Large intestine (tissue), 3 donors: ENCODE data around the gene THSD7A. TPM values are rescaled to one million over a fixed set of nuclear protein-coding genes. Genes with fewer than 3 reads are reported as not detected.

ENCODE experiments used
- DNase-seq, 2 donors: peaks; one replicate each; pipeline versions ENCODE4 v3.0.0 to v3.0.0-alpha.2; 2013
- H3K27ac ChIP-seq: one replicate; pipeline ENCODE4 v1.5.1; 2013; ENCODE audit warnings: low read length
- H3K27me3 ChIP-seq: 2 replicates; pipeline ENCODE4 v1.6.1; 2013; ENCODE audit warnings: low read length; ENCODE audit not compliant: control insufficient read depth, insufficient read depth
- H3K36me3 ChIP-seq: 2 replicates; pipeline ENCODE4 v1.6.1; 2013; ENCODE audit warnings: low read length; ENCODE audit not compliant: control insufficient read depth, insufficient read depth
- H3K4me1 ChIP-seq: one replicate; pipeline ENCODE4 v1.6.1; 2013; ENCODE audit warnings: low read length; ENCODE audit not compliant: control insufficient read depth, insufficient read depth
- H3K4me3 ChIP-seq: one replicate; pipeline ENCODE4 v1.5.1; 2013; ENCODE audit warnings: low read length
- H3K9me3 ChIP-seq: one replicate; pipeline ENCODE4 v1.6.1; 2013; ENCODE audit warnings: mild to moderate bottlenecking, low read depth, low read length, moderate library complexity; ENCODE audit not compliant: control insufficient read depth
- WGBS: methylation state at CpG from one replicate; pipeline ENCODE4 v1.1.5; 2013; ENCODE audit warnings: low lambda C conversion rate; ENCODE audit not compliant: insufficient coverage; 5-methylcytosine and 5-hydroxymethylcytosine counted together
- polyA plus RNA-seq: library from polyadenylated mRNA; unstranded; fragments of 120-200 nt; gene quantifications from one replicate; pipeline ENCODE4 v1.2.1, GENCODE V29; 2013

THSD7A gene
- polyA plus RNA-seq, 1 donor = 3.7 TPM

DNA sequence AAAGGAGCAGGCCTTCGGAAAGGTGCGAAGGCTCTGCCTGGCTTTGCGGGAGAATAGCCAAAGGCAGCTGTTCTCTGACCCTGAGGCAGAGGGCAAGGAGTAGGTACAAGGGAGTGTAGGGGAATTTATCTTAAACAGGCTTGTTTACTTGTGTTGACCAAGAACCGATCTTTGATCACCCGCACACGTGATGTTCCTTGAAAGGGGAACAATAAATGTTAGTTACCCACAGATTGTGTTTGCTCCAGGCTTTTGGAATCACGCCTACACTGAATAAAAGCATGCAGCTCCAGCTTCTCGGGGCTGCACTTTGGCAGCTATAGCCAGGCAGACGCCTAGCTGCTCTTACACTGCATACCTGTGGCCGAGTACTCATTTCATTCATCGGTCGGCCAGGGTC lies 437.6 kb downstream of the THSD7A start:
- Histone ChIP-seq H3K27ac (no peak overlapping the region), H3K9me3 (peaks cover 7% of the 10 kb centered on the region), H3K27me3 (no peaks in the 10 kb centered on the region), H3K4me1 (no peaks in the 10 kb centered on the region), H3K4me3 (no peak overlapping the region), H3K36me3 (peaks cover 8% of the 10 kb centered on the region)
- peak; percentile 34 to 68 for DNase-seq
- 62% methylated on average over 2 of the region's 12 CpGs for WGBS

DNA sequence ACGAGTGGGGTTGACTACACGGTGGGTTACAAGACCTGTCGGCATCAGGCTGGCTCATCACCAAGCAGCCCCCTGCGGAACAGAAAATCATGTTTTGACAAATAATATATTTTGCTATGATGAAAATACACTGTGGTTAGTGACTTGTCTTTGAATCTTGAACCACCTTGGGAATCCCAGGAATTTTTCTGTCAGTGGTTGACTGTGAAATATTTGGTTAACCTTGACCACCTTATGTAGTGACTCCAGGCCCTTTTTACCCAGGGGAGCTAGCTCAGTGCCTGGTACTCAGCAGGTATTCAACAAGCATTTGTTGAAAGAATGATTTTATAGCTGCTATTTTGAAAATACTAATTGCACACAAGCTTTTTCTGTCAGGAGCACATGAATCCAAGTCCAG lies 452.4 kb downstream of the THSD7A start:
- no peaks in the 10 kb centered on the region for H3K27me3 ChIP-seq
- no peak overlapping the region for H3K4me3 ChIP-seq
- H3K36me3 ChIP-seq = no peaks in the 10 kb centered on the region
- DNase-seq = no peak
- no CpG with 5 or more reads among the region's 4 CpGs for WGBS
- no peaks in the 10 kb centered on the region for H3K4me1 ChIP-seq
- no peak overlapping the region for H3K27ac ChIP-seq
- no peaks in the 10 kb centered on the region for H3K9me3 ChIP-seq

DNA sequence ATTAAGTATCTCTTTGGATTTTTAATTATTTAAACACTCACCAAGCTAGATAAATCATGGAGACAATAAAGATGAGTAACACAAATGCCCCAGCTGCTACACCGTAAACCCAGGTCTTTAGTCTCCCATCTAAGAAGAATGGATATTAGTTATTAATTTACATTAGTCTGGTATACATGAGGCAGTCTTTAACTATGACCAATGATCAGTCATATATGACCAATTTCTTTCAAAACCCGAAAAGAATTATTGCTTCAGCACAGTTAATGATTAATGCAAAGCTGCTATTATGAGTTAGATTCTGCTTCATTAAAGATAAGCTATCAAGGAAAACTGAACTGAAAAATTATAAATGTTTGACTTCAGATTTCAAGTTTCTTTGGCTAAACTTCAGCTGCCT lies 455.5 kb downstream of the THSD7A start:
- Histone ChIP-seq H3K36me3 (no peaks in the 10 kb centered on the region), H3K4me1 (no peaks in the 10 kb centered on the region), H3K4me3 (no peak overlapping the region), H3K9me3 (no peaks in the 10 kb centered on the region), H3K27ac (no peak overlapping the region), H3K27me3 (no peaks in the 10 kb centered on the region)
- DNase-seq = peak; percentile 5 to 55
- WGBS = no CpG with 5 or more reads among the region's 2 CpGs

GRCh38 chr7:11374629-11375028 lies 457.4 kb downstream of the THSD7A start:
- no peaks in the 10 kb centered on the region for H3K9me3 ChIP-seq
- H3K27ac ChIP-seq = no peak overlapping the region
- H3K27me3 ChIP-seq = no peaks in the 10 kb centered on the region
- no peaks in the 10 kb centered on the region for H3K36me3 ChIP-seq
- no peak overlapping the region for H3K4me3 ChIP-seq
- DNase-seq = peak; percentile 21 to 60
- H3K4me1 ChIP-seq = no peaks in the 10 kb centered on the region
- WGBS = no CpG with 5 or more reads among the region's 3 CpGs

DNA sequence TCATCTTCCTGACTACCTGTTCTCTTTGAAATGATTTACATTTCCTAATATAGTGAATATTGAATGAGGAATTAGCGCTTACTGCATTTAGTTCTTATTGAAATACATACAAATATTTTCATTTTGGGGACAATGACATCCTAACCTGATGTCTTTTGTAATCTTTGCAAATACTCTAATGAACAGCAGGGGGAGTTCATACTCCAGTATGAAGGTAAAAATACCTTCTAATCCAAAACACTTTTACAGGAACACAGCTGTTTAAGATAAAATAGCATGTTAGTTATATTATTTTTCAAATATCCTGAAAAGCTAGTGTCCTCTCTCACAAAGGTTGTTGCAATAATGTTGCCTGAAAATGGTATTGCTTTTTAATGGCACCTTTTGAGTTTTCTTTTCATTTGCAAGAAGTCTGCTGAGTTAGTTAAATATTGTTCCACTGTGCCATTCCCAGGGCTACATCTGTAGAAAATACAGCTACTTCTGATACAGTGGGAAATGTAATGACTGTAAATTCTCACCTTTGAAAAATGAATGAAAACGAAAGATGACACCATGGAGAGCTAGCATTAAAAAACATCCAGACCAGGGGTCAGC lies 458.4 kb downstream of the THSD7A start:
- DNase-seq = no peak
- no peaks in the 10 kb centered on the region for H3K27me3 ChIP-seq
- H3K4me3 ChIP-seq = no peak overlapping the region
- H3K9me3 ChIP-seq = no peaks in the 10 kb centered on the region
- no peaks in the 10 kb centered on the region for H3K4me1 ChIP-seq
- no peaks in the 10 kb centered on the region for H3K36me3 ChIP-seq
- 20% methylated on average over 1 of the region's 2 CpGs for WGBS
- no peak overlapping the region for H3K27ac ChIP-seq

- Histone ChIP-seq H3K4me3 (no peak overlapping the region), H3K27me3 (no peaks in the 10 kb centered on the region), H3K27ac (no peak overlapping the region), H3K36me3 (no peaks in the 10 kb centered on the region), H3K9me3 (no peaks in the 10 kb centered on the region), H3K4me1 (no peaks in the 10 kb centered on the region)
- no peak for DNase-seq
- WGBS = no CpG with 5 or more reads among the region's 1 CpG
These were observed 462.3 kb downstream of the THSD7A start for GRCh38 chr7:11369696-11370095.

- Histone ChIP-seq H3K36me3 (no peaks in the 10 kb centered on the region), H3K4me3 (no peak overlapping the region), H3K27ac (no peak overlapping the region), H3K4me1 (no peaks in the 10 kb centered on the region), H3K27me3 (no peaks in the 10 kb centered on the region), H3K9me3 (no peaks in the 10 kb centered on the region)
- no peak for DNase-seq
- 100% methylated on average over 3 of the region's 4 CpGs for WGBS
These were observed 465.9 kb downstream of the THSD7A start for GRCh38 chr7:11366118-11366517.

DNA sequence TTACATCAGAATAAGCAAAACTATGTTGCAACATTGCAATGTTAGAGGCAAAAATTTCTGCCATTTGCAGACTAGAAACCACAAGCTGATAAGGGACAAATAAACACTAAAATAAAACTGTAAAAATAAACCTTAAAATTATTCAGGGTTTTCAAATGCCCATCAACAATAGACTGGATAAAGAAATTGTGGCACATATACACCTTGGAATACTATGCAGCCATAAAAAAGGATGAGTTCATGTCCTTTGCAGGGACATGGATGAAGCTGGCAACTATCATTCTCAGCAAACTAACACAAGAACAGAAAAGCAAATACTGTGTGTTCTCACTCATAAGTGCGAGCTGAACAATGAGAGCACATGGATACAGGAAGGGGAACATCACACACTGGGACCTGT lies 473.4 kb downstream of the THSD7A start:
- no peaks in the 10 kb centered on the region for H3K9me3 ChIP-seq
- H3K4me3 ChIP-seq = no peak overlapping the region
- DNase-seq = no peak
- H3K27me3 ChIP-seq = no peaks in the 10 kb centered on the region
- H3K4me1 ChIP-seq = no peaks in the 10 kb centered on the region
- H3K27ac ChIP-seq = no peak overlapping the region
- WGBS = no CpG with 5 or more reads among the region's 1 CpG
- no peaks in the 10 kb centered on the region for H3K36me3 ChIP-seq

DNA sequence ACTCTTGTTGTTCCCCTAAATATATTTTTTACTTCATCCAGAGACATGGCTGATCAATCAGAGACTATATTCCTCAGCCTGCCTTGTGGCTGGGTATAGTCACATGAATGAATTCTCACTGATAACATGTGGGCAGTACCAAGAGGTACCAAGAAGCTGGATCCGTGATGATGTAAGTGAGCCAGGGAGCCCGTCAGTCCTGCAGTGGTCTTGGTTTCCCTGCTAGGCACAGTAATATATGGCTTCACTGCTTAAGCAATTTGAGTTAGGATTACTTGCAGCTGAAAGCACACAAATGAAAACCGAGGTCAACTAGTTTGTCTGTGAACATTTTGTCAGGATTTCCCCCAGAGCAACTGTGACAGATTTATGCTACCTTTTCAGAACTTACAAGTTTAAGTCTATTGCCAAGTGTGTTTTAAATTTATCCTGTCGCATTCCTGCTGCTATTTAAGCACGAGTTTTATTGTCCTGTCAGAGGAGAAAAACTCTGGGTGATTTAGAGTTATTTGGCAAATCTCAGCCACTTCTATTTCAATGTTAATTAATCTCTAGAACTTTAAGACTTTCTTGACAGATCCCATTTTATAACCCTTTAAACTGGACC lies 476.5 kb downstream of the THSD7A start:
- Histone ChIP-seq H3K4me3 (no peak overlapping the region), H3K9me3 (no peaks in the 10 kb centered on the region), H3K27me3 (no peaks in the 10 kb centered on the region), H3K27ac (no peak overlapping the region), H3K36me3 (no peaks in the 10 kb centered on the region), H3K4me1 (no peaks in the 10 kb centered on the region)
- WGBS = no CpG with 5 or more reads among the region's 5 CpGs
- DNase-seq = no peak

DNA sequence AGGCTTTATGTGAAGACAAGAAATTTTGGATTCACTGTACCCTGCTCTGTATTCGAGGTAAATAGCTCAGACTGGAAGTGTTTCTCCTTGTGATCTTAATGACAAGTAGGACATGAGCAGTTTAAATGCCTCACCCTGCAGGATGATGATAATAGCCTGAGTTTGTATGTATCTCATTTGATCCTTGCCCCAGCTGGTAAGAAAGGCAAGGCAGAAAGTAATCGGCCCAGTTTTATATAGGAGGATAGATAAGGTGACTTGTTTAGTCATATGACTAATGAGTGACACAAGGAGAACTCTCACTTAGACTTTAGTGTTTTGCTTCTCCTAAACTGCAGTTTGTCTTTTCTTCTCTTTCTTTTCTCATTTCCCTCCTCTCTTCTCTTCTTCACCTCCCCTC lies 485.7 kb downstream of the THSD7A start:
- no peak overlapping the region for H3K4me3 ChIP-seq
- WGBS = no CpG with 5 or more reads among the region's 2 CpGs
- H3K27me3 ChIP-seq = no peaks in the 10 kb centered on the region
- H3K36me3 ChIP-seq = no peaks in the 10 kb centered on the region
- H3K4me1 ChIP-seq = peaks cover 3% of the 10 kb centered on the region
- DNase-seq = peak; percentile 57 to 81
- H3K9me3 ChIP-seq = no peaks in the 10 kb centered on the region
- H3K27ac ChIP-seq = no peak overlapping the region

GRCh38 chr7:11345621-11346020 lies 486.4 kb downstream of the THSD7A start:
- Histone ChIP-seq H3K4me3 (no peak overlapping the region), H3K27ac (no peak overlapping the region), H3K27me3 (no peaks in the 10 kb centered on the region), H3K4me1 (peaks cover 3% of the 10 kb centered on the region), H3K9me3 (no peaks in the 10 kb centered on the region), H3K36me3 (no peaks in the 10 kb centered on the region)
- no CpG with 5 or more reads among the region's 2 CpGs for WGBS
- DNase-seq = no peak
